Ascending aorta (tissue), 2 donors: ENCODE measurements around the gene ADPRS. TPM values are rescaled to one million over a fixed set of nuclear protein-coding genes. Genes with fewer than 3 reads are reported as not detected.

ENCODE experiments used
- DNase-seq, 2 donors: peaks; one replicate each; pipeline ENCODE4 v3.0.0-alpha.2; 2019; ENCODE audit warnings: low spot score in 2 of 2
- H3K27ac ChIP-seq, 2 donors: fragments of 200-600 bp; sonication (generic); one replicate each; pipeline ENCODE4 v1.5.1; 2016 to 2017; ENCODE audit warnings: mild to moderate bottlenecking in 1 of 2
- H3K27me3 ChIP-seq: fragments of 200-600 bp; sonication (generic); one replicate; pipeline ENCODE4 v1.5.1; 2017
- H3K36me3 ChIP-seq, 2 donors: fragments of 200-600 bp; sonication (generic); one replicate each; pipeline ENCODE4 v1.5.1; 2016
- H3K4me1 ChIP-seq, 2 donors: fragments of 200-600 bp; sonication (generic); one replicate each; pipeline ENCODE4 v1.5.1; 2016 to 2017; ENCODE audit warnings: mild to moderate bottlenecking in 1 of 2
- H3K4me3 ChIP-seq, 2 donors: fragments of 200-600 bp; sonication (generic); one replicate each; pipeline ENCODE4 v1.5.1; 2016 to 2017; ENCODE audit warnings: mild to moderate bottlenecking in 1 of 2
- H3K9me3 ChIP-seq, 2 donors: fragments of 200-600 bp; sonication (generic); one replicate each; pipeline ENCODE4 v1.5.1; 2016
- CTCF ChIP-seq, 3 experiments: fragments of 200-600 bp in 2 of 3; fragments of 450-650 bp in 1 of 3; sonication (generic) in 2 of 3; IDR thresholded peaks; one replicate each; pipeline ENCODE4 v1.5.1; 2016 to 2019; ENCODE audit warnings: antibody characterized with exemption in 3 of 3, mild to moderate bottlenecking in 1 of 3, moderate library complexity in 1 of 3
- intact Hi-C: fragments of 100-400 bp; cut with DNase I; formaldehyde crosslinking; loops from one replicate; pipeline ENCODE4 v1.15.1; 2023
- total RNA-seq: library from RNA; depleted of rRNA; stranded (reverse); fragments of >200 nt; gene quantifications from one replicate; pipeline ENCODE4 v1.1.0, GENCODE V29; 2016

Gene ADPRS
- total RNA-seq, 1 donor from 2014 or later, result 69.3 TPM

DNA sequence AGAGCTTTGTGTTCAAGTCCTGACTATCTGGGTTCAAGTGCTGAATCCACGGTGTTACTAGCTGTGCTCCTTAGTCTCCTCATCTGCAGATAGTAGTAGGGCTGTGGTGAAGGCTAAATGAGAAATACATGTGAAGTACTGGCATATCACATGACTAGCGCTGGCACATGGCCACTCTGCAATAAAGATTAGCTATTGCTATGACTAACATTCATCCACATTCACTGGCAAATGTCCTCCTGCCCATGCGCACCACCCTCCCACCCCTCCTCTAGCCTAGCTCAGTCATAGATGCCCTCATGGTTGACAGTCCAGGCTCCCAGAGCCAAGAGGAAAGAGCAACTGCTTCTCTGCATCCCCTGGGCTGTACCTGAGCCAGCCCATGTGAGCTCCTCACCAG lies 44.8 kb downstream of the ADPRS start:
- TF ChIP-seq CTCF (IDR thresholded peaks at IDR 0.05), result no peak
- Histone ChIP-seq H3K27ac (peak overlapping the region; percentile 85 to 91), H3K36me3 (peaks cover 7 to 11% of the 10 kb centered on the region in 2 donors), H3K27me3 (no peaks in the 10 kb centered on the region), H3K4me3 (no peak overlapping the region), H3K4me1 (peaks cover 8 to 28% of the 10 kb centered on the region in 2 donors), H3K9me3 (no peaks in the 10 kb centered on the region)
- intact Hi-C loops, result loop anchor here (2.0 kb wide), 1 partner anchor 19 kb away; no protein-coding TSS in a partner anchor
- DNase-seq, result peak in 1 of 2 donors; percentile 83

- peak overlapping the region; percentile 85 to 91 for H3K27ac ChIP-seq
- peaks cover 9 to 11% of the 10 kb centered on the region in 2 donors for H3K36me3 ChIP-seq
- TF ChIP-seq CTCF (IDR thresholded peaks at IDR 0.05), result no peak
- peaks cover 8 to 28% of the 10 kb centered on the region in 2 donors for H3K4me1 ChIP-seq
- DNase-seq, result no peak
- H3K9me3 ChIP-seq, result no peaks in the 10 kb centered on the region
- H3K4me3 ChIP-seq, result no peak overlapping the region
- intact Hi-C loops, result loop anchor here (1.0 kb wide), 1 partner anchor 35 kb away; no protein-coding TSS in a partner anchor
- H3K27me3 ChIP-seq, result no peaks in the 10 kb centered on the region
Measured at GRCh38 chr1:36134031-36134430, 45.3 kb downstream of the ADPRS start.

DNA sequence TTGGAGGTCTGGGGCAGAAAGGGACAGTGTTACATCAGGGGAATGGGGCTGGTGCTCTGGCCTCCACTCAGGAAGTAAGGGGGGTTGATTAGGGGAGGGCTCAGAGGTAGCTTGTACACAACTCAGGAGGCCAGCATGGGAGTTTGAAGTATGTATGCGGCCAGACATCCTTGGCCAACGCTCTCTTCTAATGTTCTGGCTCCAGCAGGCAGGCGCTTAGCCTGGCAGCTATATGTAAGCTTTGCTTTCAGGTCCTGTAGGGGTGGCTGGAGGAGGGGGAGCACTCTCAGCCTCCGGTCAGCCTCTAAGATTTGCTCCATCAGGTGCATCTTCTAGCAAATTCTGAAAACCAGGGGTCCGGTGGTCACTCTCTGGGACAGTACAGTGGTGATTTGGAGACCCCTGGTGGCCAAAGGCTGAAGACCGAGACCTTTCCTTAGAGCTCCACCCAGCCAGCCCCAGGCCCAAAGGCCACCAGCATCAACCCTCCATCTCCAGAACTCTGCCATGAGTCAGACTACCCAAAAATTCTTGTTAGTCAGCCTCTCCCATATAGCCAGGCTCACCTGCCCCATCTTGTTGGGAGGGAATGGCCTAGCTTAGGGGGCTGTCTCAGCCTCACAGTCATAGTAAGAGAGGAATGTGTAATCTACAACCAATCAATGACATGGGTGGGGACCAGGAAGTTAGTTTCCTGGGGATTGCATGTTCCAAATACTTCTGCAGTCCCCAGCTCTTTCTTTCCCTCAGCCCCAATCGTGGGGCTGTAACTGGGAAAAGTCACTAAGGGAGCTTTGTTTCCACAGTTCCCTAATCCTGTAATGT lies 46.0 kb downstream of the ADPRS start:
- peak overlapping the region; percentile 85 to 91 for H3K27ac ChIP-seq
- intact Hi-C loops, result loop anchor here (1.0 kb wide), 1 partner anchor 35 kb away; no protein-coding TSS in a partner anchor

DNA sequence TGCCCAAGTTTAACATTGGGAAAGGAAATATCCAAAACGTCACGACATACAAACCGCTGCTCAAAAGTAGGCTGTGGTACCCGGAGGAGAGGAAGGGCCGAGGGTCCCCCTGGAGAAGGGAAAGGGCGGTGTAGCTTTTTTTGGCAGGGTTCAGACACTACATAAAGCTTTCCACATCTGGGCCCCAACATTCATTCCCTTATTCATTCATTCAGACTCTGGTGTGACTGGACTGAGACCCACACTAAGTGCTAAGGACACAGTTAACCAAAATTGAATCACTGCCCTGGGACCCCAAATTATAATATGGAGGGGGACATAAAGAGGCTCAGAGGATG lies 46.6 kb downstream of the ADPRS start:
- Histone ChIP-seq H3K4me1 (peaks cover 8 to 31% of the 10 kb centered on the region in 2 donors), H3K27ac (peak overlapping the region; percentile 85 to 91), H3K36me3 (peaks cover 13 to 16% of the 10 kb centered on the region in 2 donors), H3K9me3 (no peaks in the 10 kb centered on the region), H3K27me3 (no peaks in the 10 kb centered on the region), H3K4me3 (no peak overlapping the region)
- no peak for DNase-seq
- intact Hi-C loops, result no loop called here
- no peak for TF ChIP-seq CTCF (IDR thresholded peaks at IDR 0.05)

More for the DNA sequence above, 46.0 kb downstream of the ADPRS start:
- H3K4me3 ChIP-seq, result no peak overlapping the region
- H3K36me3 ChIP-seq, result peaks cover 13 to 16% of the 10 kb centered on the region in 2 donors
- peak; percentile 75 to 85 (median 77) for TF ChIP-seq CTCF (IDR thresholded peaks at IDR 0.05)
- DNase-seq, result peak in 1 of 2 donors; percentile 81
- peaks cover 8 to 28% of the 10 kb centered on the region in 2 donors for H3K4me1 ChIP-seq
- no peaks in the 10 kb centered on the region for H3K27me3 ChIP-seq
- H3K9me3 ChIP-seq, result no peaks in the 10 kb centered on the region

- intact Hi-C loops, result no loop called here
- Histone ChIP-seq H3K36me3 (peaks cover 13 to 16% of the 10 kb centered on the region in 2 donors), H3K9me3 (no peaks in the 10 kb centered on the region), H3K27me3 (no peaks in the 10 kb centered on the region), H3K27ac (peak overlapping the region; percentile 85 to 91), H3K4me3 (no peak overlapping the region), H3K4me1 (peaks cover 8 to 31% of the 10 kb centered on the region in 2 donors)
- no peak for DNase-seq
- no peak for TF ChIP-seq CTCF (IDR thresholded peaks at IDR 0.05)
Measured at GRCh38 chr1:36135796-36136195, 47.1 kb downstream of the ADPRS start.
